Caco-2 (cell line): Measurements from ENCODE around the gene B3GALT4. TPM values are rescaled to one million over a fixed set of nuclear protein-coding genes. Genes with fewer than 3 reads are reported as not detected.
A peak's percentile ranks its signal among the peaks of the same experiment; 100 is the strongest.

Source experiments
- BruUV-seq: library from RNA; stranded (reverse); fragments of 400-500 nt; replicated peaks from 2 replicates; lab custom pipeline; 2021; lab: Mats Ljungman, UMichigan
- CTCF ChIA-PET: fragments of 300-600 bp; sonication (Branson Sonifier 250); formaldehyde crosslinking; loops from one replicate; lab custom pipeline; 2022; ENCODE audit warnings: antibody characterized with exemption; lab: Charles Lee
- POLR2A ChIA-PET: fragments of 300-600 bp; sonication (Branson Sonifier 250); formaldehyde crosslinking; loops from one replicate; lab custom pipeline; 2022; ENCODE audit warnings: antibody characterized with exemption; lab: Charles Lee
- DNase-seq, 2 experiments: peaks; one replicate each; pipeline versions ENCODE4 v3.0.0 to v3.0.0-alpha.2; 2020 to 2022
- H3K27me3 ChIP-seq: replicated peaks from 2 replicates; pipeline ENCODE4 v1.6.0; 2011; ENCODE audit warnings: low read length; ENCODE audit not compliant: control insufficient read depth, insufficient read depth
- H3K36me3 ChIP-seq: 2 replicates; pipeline ENCODE4 v1.5.1; 2011; ENCODE audit warnings: low read length; ENCODE audit not compliant: control insufficient read depth, insufficient read depth
- H3K4me1 ChIP-seq: fragments of 250-450 bp; sonication (Bioruptor Pico); 2 replicates; pipeline ENCODE4 v1.5.1; 2020; ENCODE audit warnings: mild to moderate bottlenecking
- H3K4me3 ChIP-seq: 2 replicates; pipeline ENCODE4 v1.5.1; 2011; ENCODE audit warnings: low read depth, mild to moderate bottlenecking, control low read depth, low read length
- H3K9me3 ChIP-seq: fragments of 250-450 bp; sonication (Bioruptor Pico); 2 replicates; pipeline ENCODE4 v1.5.1; 2020; ENCODE audit warnings: mild to moderate bottlenecking, moderate library complexity
- H3K27ac Mint-ChIP-seq: one replicate; pipeline ENCODE4 v1.8.0; 2022; ENCODE audit warnings: mixed read lengths; ENCODE audit not compliant: unreplicated experiment
- H3K27me3 Mint-ChIP-seq: one replicate; pipeline ENCODE4 v1.8.0; 2022; ENCODE audit warnings: mixed read lengths; ENCODE audit not compliant: insufficient read depth, unreplicated experiment
- H3K36me3 Mint-ChIP-seq: one replicate; pipeline ENCODE4 v1.8.0; 2022; ENCODE audit warnings: mild to moderate bottlenecking, mixed read lengths; ENCODE audit not compliant: insufficient read depth, unreplicated experiment
- H3K4me1 Mint-ChIP-seq: one replicate; pipeline ENCODE4 v1.8.0; 2022; ENCODE audit warnings: low read depth, mixed read lengths; ENCODE audit not compliant: unreplicated experiment
- H3K4me3 Mint-ChIP-seq: one replicate; pipeline ENCODE4 v1.8.0; 2022; ENCODE audit warnings: mild to moderate bottlenecking, moderate library complexity, mixed read lengths; ENCODE audit not compliant: unreplicated experiment
- H3K9me3 Mint-ChIP-seq: one replicate; pipeline ENCODE4 v1.8.0; 2022; ENCODE audit warnings: mixed read lengths; ENCODE audit not compliant: unreplicated experiment
- intact Hi-C: fragments of 100-400 bp; cut with micrococcal nuclease; formaldehyde crosslinking; loops from one replicate; pipeline ENCODE4 v1.10.0; 2022; ENCODE audit not compliant: unreplicated experiment
- total RNA-seq: library from RNA; stranded (reverse); gene quantifications from 2 replicates; pipeline ENCODE4 v1.2.3, GENCODE V29; 2022
- TF ChIP-seq, protein P1 (sequence below), 2 experiments: fragments of 200-600 bp in 1 of 2; IDR thresholded peaks; 1 replicate in 1 of 2; 2 replicates in 1 of 2; pipeline versions ENCODE4 v1.5.1 to v1.8.0; 2011 to 2022; ENCODE audit warnings: antibody characterized with exemption in 1 of 2, control low read depth in 1 of 2, inconsistent platforms in 1 of 2, low read depth in 1 of 2, low read length in 1 of 2, mild to moderate bottlenecking in 1 of 2, moderate library complexity in 1 of 2; ENCODE audit not compliant: insufficient read depth in 1 of 2, severe bottlenecking in 1 of 2, unreplicated experiment in 1 of 2

Gene B3GALT4
- total RNA-seq, 1 experiment from 2014 or later: 0.34 TPM

DNA sequence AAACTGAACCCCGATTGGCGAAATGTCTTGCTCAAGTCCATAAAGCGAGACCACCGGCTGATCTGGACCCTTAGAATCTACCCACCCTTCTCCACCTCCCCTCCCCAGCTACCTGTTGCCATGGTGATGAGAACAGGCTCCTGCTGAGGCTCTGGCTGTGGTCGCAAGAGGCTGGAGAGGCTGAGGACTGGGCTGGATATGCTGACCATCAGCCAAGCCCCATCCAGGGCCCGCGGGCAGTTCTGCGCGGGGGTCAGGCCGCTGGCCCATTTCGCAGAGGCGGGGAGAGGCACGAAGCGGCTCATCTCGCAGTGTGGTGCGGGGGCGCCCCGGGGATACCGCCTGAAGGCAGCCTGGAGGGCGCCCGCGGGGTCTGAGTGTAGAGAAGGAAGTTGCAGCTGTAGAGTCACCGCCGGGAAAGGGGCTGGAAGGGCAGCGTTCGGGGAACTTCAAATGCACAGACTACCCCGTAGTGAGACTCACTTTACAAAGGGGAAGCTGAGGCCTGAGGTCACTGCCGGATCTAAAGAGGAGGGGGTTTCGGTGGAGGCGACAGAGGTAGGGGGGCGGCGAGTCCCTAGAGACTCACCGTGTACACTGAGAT is 36.3 kb downstream of the B3GALT4 start:
- peaks cover 8% of the 10 kb centered on the region for H3K4me1 Mint-ChIP-seq
- intact Hi-C loops: loop anchor here (5.0 kb wide), 1 partner anchor 34 kb away; no protein-coding TSS in a partner anchor
- H3K9me3 Mint-ChIP-seq: no peaks in the 10 kb centered on the region
- no TSS peak for BruUV-seq
- TF ChIP-seq, protein P1, sequence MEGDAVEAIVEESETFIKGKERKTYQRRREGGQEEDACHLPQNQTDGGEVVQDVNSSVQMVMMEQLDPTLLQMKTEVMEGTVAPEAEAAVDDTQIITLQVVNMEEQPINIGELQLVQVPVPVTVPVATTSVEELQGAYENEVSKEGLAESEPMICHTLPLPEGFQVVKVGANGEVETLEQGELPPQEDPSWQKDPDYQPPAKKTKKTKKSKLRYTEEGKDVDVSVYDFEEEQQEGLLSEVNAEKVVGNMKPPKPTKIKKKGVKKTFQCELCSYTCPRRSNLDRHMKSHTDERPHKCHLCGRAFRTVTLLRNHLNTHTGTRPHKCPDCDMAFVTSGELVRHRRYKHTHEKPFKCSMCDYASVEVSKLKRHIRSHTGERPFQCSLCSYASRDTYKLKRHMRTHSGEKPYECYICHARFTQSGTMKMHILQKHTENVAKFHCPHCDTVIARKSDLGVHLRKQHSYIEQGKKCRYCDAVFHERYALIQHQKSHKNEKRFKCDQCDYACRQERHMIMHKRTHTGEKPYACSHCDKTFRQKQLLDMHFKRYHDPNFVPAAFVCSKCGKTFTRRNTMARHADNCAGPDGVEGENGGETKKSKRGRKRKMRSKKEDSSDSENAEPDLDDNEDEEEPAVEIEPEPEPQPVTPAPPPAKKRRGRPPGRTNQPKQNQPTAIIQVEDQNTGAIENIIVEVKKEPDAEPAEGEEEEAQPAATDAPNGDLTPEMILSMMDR (IDR thresholded peaks at IDR 0.05; ENCODE audit: insufficient read depth in 1 of 2, low read depth in 1 of 2, low read length in 1 of 2, severe bottlenecking in 1 of 2, unreplicated experiment in 1 of 2): no peak
- H3K36me3 Mint-ChIP-seq: peaks cover 47% of the 10 kb centered on the region
- ChIA-PET POLR2A (interaction anchor here (0.6 to 0.7 kb wide), 2 partner anchors 321 to 1220 kb away, joined by 3 to 4 read pairs; no protein-coding TSS in a partner anchor), CTCF (interaction anchor here (1.6 to 2.2 kb wide), 2 partner anchors 14 to 113 kb away, joined by 4 to 15 read pairs; no protein-coding TSS in a partner anchor)
- Histone ChIP-seq H3K9me3 (no peaks in the 10 kb centered on the region), H3K4me3 (peak overlapping the region; percentile 85), H3K36me3 (peaks cover 4% of the 10 kb centered on the region), H3K27me3 (no peaks in the 10 kb centered on the region), H3K4me1 (peaks cover 15% of the 10 kb centered on the region)
- DNase-seq: peak in 1 of 2 experiments; percentile 47
- H3K4me3 Mint-ChIP-seq: peak overlapping the region; percentile 98
- no peaks in the 10 kb centered on the region for H3K27me3 Mint-ChIP-seq
- H3K27ac Mint-ChIP-seq: peak overlapping the region; percentile 97

DNA sequence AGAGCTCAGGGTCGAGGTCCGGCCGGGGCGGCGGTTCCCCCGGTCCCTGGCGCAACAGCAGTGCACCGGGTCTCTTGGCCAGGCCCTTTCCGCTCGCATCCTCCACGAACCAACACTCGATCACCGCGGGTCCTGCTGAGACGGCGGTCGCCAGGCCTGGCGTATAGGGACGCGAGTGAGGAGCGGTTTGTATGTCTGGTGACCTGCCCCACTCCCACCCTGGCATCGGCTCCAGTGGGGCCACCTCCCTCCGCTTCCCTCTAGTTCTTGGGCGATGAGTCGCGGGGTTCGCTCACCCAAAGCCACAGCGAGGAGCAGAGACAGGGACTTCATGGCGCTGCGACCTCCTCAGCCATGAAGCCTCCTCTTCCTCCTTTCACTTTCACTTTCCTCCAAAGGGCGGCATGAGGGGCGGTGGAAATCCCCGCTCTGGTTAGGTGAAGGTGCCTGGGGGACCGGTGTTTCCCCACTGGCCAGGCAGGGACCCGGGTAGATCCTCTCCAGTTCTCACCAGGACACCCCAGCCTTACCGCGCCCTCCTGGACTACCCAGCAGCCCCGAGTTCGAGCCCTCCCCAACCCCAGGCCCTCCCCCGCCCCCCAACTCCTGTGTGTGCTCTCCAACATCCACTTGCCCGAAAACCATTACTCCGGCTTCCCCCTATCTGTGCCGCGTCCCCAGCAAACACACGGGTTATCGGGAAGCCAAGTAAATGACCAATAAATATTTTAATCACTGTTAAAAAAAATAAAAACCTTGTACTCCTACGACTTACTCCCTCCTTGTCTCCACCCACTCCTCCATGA is 37.0 kb downstream of the B3GALT4 start, which contains the start of gene TAPBP:
TSS of gene TAPBP (minus strand) at position 370 of the 806 bp plus-strand sequence. CDS start at position 333, 37 bp downstream.
- Histone ChIP-seq H3K4me1 (peaks cover 19% of the 10 kb centered on the region), H3K4me3 (peak within 1 kb of the TSS; percentile 85), H3K9me3 (no peaks in the 10 kb centered on the region), H3K27me3 (no peaks in the 10 kb centered on the region), H3K36me3 (peaks cover 5% of the 10 kb centered on the region)
- CTCF ChIA-PET: interaction anchor here (2.2 kb wide), 1 partner anchor 14 kb away, joined by 15 read pairs; no protein-coding TSS in a partner anchor
- BruUV-seq: TSS peak; percentile 31
- Mint-ChIP-seq H3K4me1 (peaks cover 14% of the 10 kb centered on the region), H3K27me3 (no peaks in the 10 kb centered on the region), H3K36me3 (peaks cover 54% of the 10 kb centered on the region), H3K9me3 (no peaks in the 10 kb centered on the region), H3K4me3 (peak within 1 kb of the TSS; percentile 98), H3K27ac (peak within 1 kb of the TSS; percentile 97)
- POLR2A ChIA-PET: interaction anchor here (0.6 kb wide), 1 partner anchor 320 kb away, joined by 4 read pairs; no protein-coding TSS in a partner anchor
- peak; percentile 49 to 53 for DNase-seq
- intact Hi-C loops: loop anchor here (5.0 kb wide), 1 partner anchor 33 kb away; no protein-coding TSS in a partner anchor
- TF ChIP-seq, protein P1 (IDR thresholded peaks at IDR 0.05; ENCODE audit: insufficient read depth in 1 of 2, low read depth in 1 of 2, low read length in 1 of 2, severe bottlenecking in 1 of 2, unreplicated experiment in 1 of 2): no peak

DNA sequence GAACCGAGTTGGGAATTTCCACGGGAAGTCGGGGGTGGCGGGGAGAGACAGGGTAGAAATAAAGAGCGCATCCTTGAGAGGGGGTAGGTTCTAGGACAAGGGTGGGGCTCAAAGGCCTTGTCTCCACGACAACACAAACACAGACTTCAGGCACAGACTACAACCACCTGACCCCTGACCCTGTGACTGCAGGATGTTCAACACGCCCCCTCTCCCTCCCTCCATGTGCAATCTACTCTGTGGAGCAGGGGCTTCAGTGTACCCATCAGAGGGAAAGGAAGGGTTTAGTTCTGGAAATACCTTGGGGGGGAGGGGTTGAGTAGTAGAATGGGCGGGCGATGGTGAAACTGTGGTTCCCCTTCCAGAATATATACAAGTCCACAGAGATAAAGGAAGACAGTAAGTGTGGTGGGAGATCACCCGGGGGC is 37.6 kb downstream of the B3GALT4 start:
- BruUV-seq: no TSS peak
- peak overlapping the region; percentile 98 for H3K4me3 Mint-ChIP-seq
- intact Hi-C loops: loop anchor here (5.0 kb wide), 1 partner anchor 33 kb away; no protein-coding TSS in a partner anchor
- POLR2A ChIA-PET: no interaction called here
- CTCF ChIA-PET: no interaction called here
- TF ChIP-seq, protein P1 (IDR thresholded peaks at IDR 0.05; ENCODE audit: insufficient read depth in 1 of 2, low read depth in 1 of 2, low read length in 1 of 2, severe bottlenecking in 1 of 2, unreplicated experiment in 1 of 2): no peak
- H3K4me1 Mint-ChIP-seq: peaks cover 20% of the 10 kb centered on the region
- DNase-seq: peak; percentile 67 to 70
- H3K9me3 Mint-ChIP-seq: no peaks in the 10 kb centered on the region
- H3K4me3 ChIP-seq: peak overlapping the region; percentile 85
- no peaks in the 10 kb centered on the region for H3K27me3 Mint-ChIP-seq
- H3K4me1 ChIP-seq: peaks cover 22% of the 10 kb centered on the region
- H3K27me3 ChIP-seq: no peaks in the 10 kb centered on the region
- H3K36me3 Mint-ChIP-seq: peaks cover 57% of the 10 kb centered on the region
- H3K9me3 ChIP-seq: no peaks in the 10 kb centered on the region
- peaks cover 5% of the 10 kb centered on the region for H3K36me3 ChIP-seq
- peak overlapping the region; percentile 97 for H3K27ac Mint-ChIP-seq
